K562 (cell line): ENCODE measurements around the gene FLOT2. TPM values are rescaled to one million over a fixed set of nuclear protein-coding genes. Genes with fewer than 3 reads are reported as not detected.

Experiments
- ATAC-seq: fragments of 200-7000 bp; cut with Tn5 transposase; 3 replicates; pipeline ENCODE4 v1.9.1; 2020; ENCODE audit warnings: moderate library complexity
- BruUV-seq: library from RNA; stranded (reverse); fragments of 400-500 nt; replicated peaks from 2 replicates; lab custom pipeline; 2021; lab: Mats Ljungman, UMichigan
- CTCF ChIA-PET: fragments of 300-600 bp; formaldehyde crosslinking; extraction: SDS; loops from one replicate; lab custom pipeline; 2021; ENCODE audit warnings: low intra/inter-chr PET ratio; lab: Yijun Ruan, JAX
- POLR2A ChIA-PET: fragments of 300-600, 350-650 bp; sonication (Branson Sonifier 250); formaldehyde crosslinking; extraction: SDS; loops from one replicate; lab custom pipeline; 2021; ENCODE audit warnings: antibody characterized with exemption, inconsistent platforms; lab: Yijun Ruan, JAX
- DNase-seq, 4 experiments: peaks; one replicate each; pipeline versions ENCODE4 v3.0.0 to v3.0.0-alpha.2; 2011 to 2018; ENCODE audit warnings: low spot score in 3 of 4, mixed read lengths in 3 of 4; ENCODE audit errors: extremely low read depth in 1 of 4
- FAIRE-seq: peaks from 2 replicates; lab custom pipeline; 2011; peaks lifted over from hg19 to GRCh38; lab: Jason Lieb, UNC
- H2AFZ ChIP-seq: 2 replicates; pipeline ENCODE4 v1.6.0; 2011; ENCODE audit warnings: low read depth, low read length, control low read depth, inconsistent platforms
- H3K27ac ChIP-seq: fragments of 200-600 bp; 3 replicates; pipeline ENCODE4 v1.8.0; 2011; ENCODE audit warnings: low read depth, mild to moderate bottlenecking, control low read depth, inconsistent platforms, low read length, moderate library complexity, mixed read lengths; ENCODE audit errors: extremely low read depth
- H3K27me3 ChIP-seq, 2 experiments: fragments of 300-600 bp in 1 of 2; 2 replicates in 1 of 2; 3 replicates in 1 of 2; pipeline versions ENCODE4 v1.6.0 to v1.8.0; 2011; ENCODE audit warnings: inconsistent platforms in 2 of 2, low read length in 2 of 2, mild to moderate bottlenecking in 1 of 2, mixed read lengths in 1 of 2, moderate library complexity in 1 of 2; ENCODE audit not compliant: control insufficient read depth in 2 of 2, insufficient read depth in 2 of 2
- H3K36me3 ChIP-seq: fragments of 300-600 bp; 3 replicates; pipeline ENCODE4 v1.8.0; 2011; ENCODE audit warnings: mild to moderate bottlenecking, low read length, inconsistent platforms; ENCODE audit not compliant: control insufficient read depth, insufficient read depth
- H3K4me1 ChIP-seq, 2 experiments: fragments of 200-600 bp in 1 of 2; replicated peaks in 1 of 2; 2 replicates in 1 of 2; 3 replicates in 1 of 2; pipeline versions ENCODE4 v1.5.1 to v1.8.0; 2011; ENCODE audit warnings: inconsistent platforms in 2 of 2, low read length in 2 of 2, mild to moderate bottlenecking in 1 of 2, mixed read lengths in 1 of 2, moderate library complexity in 1 of 2; ENCODE audit not compliant: control insufficient read depth in 2 of 2, insufficient read depth in 2 of 2
- H3K4me2 ChIP-seq: 2 replicates; pipeline ENCODE4 v1.6.1; 2011; ENCODE audit warnings: low read length, control low read depth, inconsistent platforms, mixed read lengths; ENCODE audit not compliant: insufficient read depth
- H3K4me3 ChIP-seq: fragments of 200-600 bp; sonication (generic), shearing (Covaris generic); 2 replicates; pipeline ENCODE4 v1.5.1; 2016; ENCODE audit warnings: control low read depth, inconsistent platforms
- H3K79me2 ChIP-seq: fragments of 200-600 bp; 3 replicates; pipeline ENCODE4 v1.8.0; 2011; ENCODE audit warnings: low read length, inconsistent platforms; ENCODE audit not compliant: control insufficient read depth, insufficient read depth
- H3K9ac ChIP-seq, 2 experiments: 2 replicates each; pipeline versions ENCODE4 v1.6.0 to v1.6.1; 2011; ENCODE audit warnings: low read depth in 2 of 2, low read length in 2 of 2, control low read depth in 1 of 2, inconsistent platforms in 1 of 2, mild to moderate bottlenecking in 1 of 2, mixed read lengths in 1 of 2; ENCODE audit not compliant: insufficient read depth in 1 of 2
- H3K9me1 ChIP-seq: one replicate; pipeline ENCODE4 v1.6.0; 2011; ENCODE audit warnings: inconsistent platforms, mild to moderate bottlenecking, low read length, moderate library complexity; ENCODE audit not compliant: control insufficient read depth, insufficient read depth
- H3K9me3 ChIP-seq: replicated peaks from 2 replicates; pipeline ENCODE4 v1.5.1; 2011; ENCODE audit warnings: low read depth, low read length, inconsistent platforms; ENCODE audit not compliant: control insufficient read depth, insufficient read depth
- H4K20me1 ChIP-seq: replicated peaks from 2 replicates; pipeline ENCODE4 v1.6.1; 2011; ENCODE audit warnings: low read length, inconsistent platforms, mixed read lengths; ENCODE audit not compliant: control insufficient read depth, insufficient read depth
- ATF6 ChIP-seq: sonication (generic); formaldehyde crosslinking; IDR thresholded peaks from 2 replicates; pipeline ENCODE4 v1.4.0; 2020; ENCODE audit warnings: mild to moderate bottlenecking, missing genetic modification reagents
- BRCA1 ChIP-seq, 2 experiments: fragments of 450-650 bp in 1 of 2; sonication (generic) in 1 of 2; formaldehyde crosslinking in 1 of 2; IDR thresholded peaks; 2 replicates each; pipeline versions ENCODE4 v1.5.0 to v1.6.1; 2017 to 2020; ENCODE audit warnings: mild to moderate bottlenecking in 1 of 2, missing genetic modification reagents in 1 of 2
- CHD1 ChIP-seq: fragments of 200-600 bp; sonication (generic); IDR thresholded peaks from one replicate; pipeline ENCODE4 v1.6.1; 2012; ENCODE audit warnings: mild to moderate bottlenecking, moderate library complexity, low read length, inconsistent platforms
- MTA2 ChIP-seq: fragments of 450-650 bp; IDR thresholded peaks from 2 replicates; pipeline ENCODE4 v1.6.1; 2016; ENCODE audit warnings: low read depth
- PCBP1 ChIP-seq: fragments of 200-400 bp; formaldehyde crosslinking; IDR thresholded peaks from 2 replicates; pipeline ENCODE4 v1.6.1; 2018; ENCODE audit warnings: mild to moderate bottlenecking, low read depth, low read length; ENCODE audit not compliant: poor library complexity, severe bottlenecking
- RFX1 ChIP-seq: fragments of 450-650 bp; IDR thresholded peaks from 2 replicates; pipeline ENCODE4 v1.6.1; 2016; ENCODE audit warnings: mild to moderate bottlenecking, moderate library complexity
- RNF2 ChIP-seq: sonication (generic); IDR thresholded peaks from 2 replicates; pipeline ENCODE4 v1.6.1; 2016
- SPI1 ChIP-seq: IDR thresholded peaks from 2 replicates; pipeline ENCODE4 v1.6.1; 2011; ENCODE audit warnings: low read depth, low read length, control low read depth, borderline replicate concordance
- TEAD2 ChIP-seq: fragments of 450-650 bp; IDR thresholded peaks from 2 replicates; pipeline ENCODE4 v1.6.1; 2016; ENCODE audit warnings: missing genetic modification characterization, control low read depth, missing compliant biosample characterization
- THRB ChIP-seq: fragments of 450-650 bp; formaldehyde crosslinking; conservative IDR thresholded peaks from 2 replicates; pipeline ENCODE4 v1.4.0; 2022; ENCODE audit warnings: mild to moderate bottlenecking, missing genetic modification characterization
- ZFPM2 ChIP-seq: fragments of 250-450 bp; sonication (Bioruptor Pico); IDR thresholded peaks from 2 replicates; pipeline ENCODE4 v1.5.1; 2022; ENCODE audit warnings: mild to moderate bottlenecking
- ZKSCAN1 ChIP-seq: fragments of 150-350 bp; IDR thresholded peaks from 2 replicates; pipeline ENCODE4 v1.6.1; 2016; ENCODE audit warnings: low read depth, low read length
- ZNF23 ChIP-seq: fragments of 250-450 bp; sonication (Bioruptor Pico); IDR thresholded peaks from 2 replicates; pipeline ENCODE4 v1.4.0; 2020; ENCODE audit warnings: mild to moderate bottlenecking
- ZNF311 ChIP-seq: fragments of 250-450 bp; sonication (Bioruptor Pico); IDR thresholded peaks from 2 replicates; pipeline ENCODE4 v1.4.0; 2020; ENCODE audit warnings: mild to moderate bottlenecking, moderate library complexity
- ZNF77 ChIP-seq: fragments of 250-450 bp; sonication (Bioruptor Pico); IDR thresholded peaks from 2 replicates; pipeline ENCODE4 v1.5.0; 2020
- ZNF830 ChIP-seq: fragments of 250-450 bp; sonication (Bioruptor Pico); IDR thresholded peaks from 2 replicates; pipeline ENCODE4 v1.5.0; 2021; ENCODE audit warnings: mild to moderate bottlenecking
- WGBS: fragments of 100-300 bp; shearing (Covaris generic); methylation state at CpG from one replicate; pipeline ENCODE4 v1.1.6; 2016; ENCODE audit warnings: low coverage, mixed read lengths; ENCODE audit not compliant: insufficient coverage; ENCODE audit errors: missing lambda C conversion rate; 5-methylcytosine and 5-hydroxymethylcytosine counted together
- in situ Hi-C: fragments of 300-500 bp; cut with MboI; formaldehyde crosslinking; loops from 4 replicates; pipeline ENCODE4 v1.15.0; 2018; ENCODE audit warnings: inconsistent platforms, mixed read lengths
- intact Hi-C: fragments of 100-400 bp; cut with micrococcal nuclease; formaldehyde crosslinking; loops from 2 replicates; pipeline ENCODE4 v1.14.2; 2022
- polyA plus RNA-seq, 8 experiments: library from polyadenylated mRNA; depleted of rRNA in 4 of 8; stranded (reverse) in 5 of 8; unstranded in 3 of 8; fragments of >200 nt; fragmentation: Nextera tagmentation in 2 of 8; fragmentation: Illumina TruSeq in 1 of 8; extraction: Ambion mirVana in 2 of 8; extraction: Trizol in 1 of 8; gene quantifications; 2 replicates each; pipeline versions ENCODE4 v1.2.1 to v1.2.3, GENCODE V29; 2011 to 2014; ENCODE audit warnings: inconsistent platforms in 1 of 8, missing spikeins in 1 of 8
- total RNA-seq, 7 experiments: library from RNA; depleted of rRNA in 6 of 7; stranded (reverse); fragments of >200 nt in 6 of 7; fragmentation: Illumina TruSeq in 2 of 7; extraction: Trizol in 2 of 7; gene quantifications; 2 replicates each; pipeline versions ENCODE4 v1.2.1 to v1.2.3, GENCODE V29; 2011 to 2021; ENCODE audit warnings: low replicate concordance in 1 of 7

FLOT2 gene
- total and polyA plus RNA-seq, 9 of the 15 experiments (the other 6 are each of a cell fraction or from before 2014, with no cell fraction given) = 17.5 to 138 (median 41.7) TPM

- Histone ChIP-seq H3K9ac (peak overlapping the region; percentile 0 to 5; a peak in 1 of 4 replicates), H3K27me3 (no peaks in the 10 kb centered on the region), H3K9me1 (no peaks in the 10 kb centered on the region), H3K4me2 (no peak overlapping the region), H3K27ac (peak overlapping the region; percentile 44; the same call in 1 of the 3 replicates), H3K4me3 (no peak overlapping the region), H3K79me2 (peaks cover 43% of the 10 kb centered on the region), H4K20me1 (no peaks in the 10 kb centered on the region), H3K4me1 (peaks cover 17 to 34% of the 10 kb centered on the region in 2 experiments), H3K9me3 (0 out of 2 replicates have a peak, but pooled peaks cover 2% of the 10 kb centered on the region), H3K36me3 (peaks cover 8% of the 10 kb centered on the region), H2AFZ (no peak overlapping the region)
- DNase-seq = peak in 1 of 4 experiments; percentile 11
- WGBS = 80% methylated on average over 6 of the region's 6 CpGs
- TF ChIP-seq ZNF77 (no peak), RNF2 (no peak), ZKSCAN1 (no peak), ZNF311 (CRISPR knock-in tag) (no peak), RFX1 (no peak), ZNF23 (CRISPR knock-in tag) (no peak), ATF6 (no peak), ZNF830 (no peak), MTA2 (no peak), ZFPM2 (CRISPR knock-in tag) (no peak), TEAD2 (no peak), CHD1 (no peak), THRB (CRISPR knock-in tag) (no peak), BRCA1 (IDR thresholded peaks at IDR 0.05) (no peak), BRCA1 (CRISPR knock-in tag; IDR thresholded peaks at IDR 0.05) (no peak), SPI1 (no peak), PCBP1 (no peak)
- ChIA-PET POLR2A (interaction anchor here (0.6 to 3.5 kb wide), 5 partner anchors 15 to 790 kb away, joined by 3 to 10 read pairs (median 4); partner anchors contain the start of gene RPL23A), CTCF (no interaction called here)
- in situ Hi-C loops = no loop called here
- peak; percentile 19 for FAIRE-seq
- intact Hi-C loops = loop anchor here (10.0 kb wide), 1 partner anchor 199 kb away; the partner anchor contains the start of gene BLTP2
- no TSS peak for BruUV-seq
- ATAC-seq = no peak
Observed at GRCh38 chr17:28843816-28844148, 53.8 kb downstream of the FLOT2 start.
